ENCODE results near the gene ADGRL3.

DNA sequence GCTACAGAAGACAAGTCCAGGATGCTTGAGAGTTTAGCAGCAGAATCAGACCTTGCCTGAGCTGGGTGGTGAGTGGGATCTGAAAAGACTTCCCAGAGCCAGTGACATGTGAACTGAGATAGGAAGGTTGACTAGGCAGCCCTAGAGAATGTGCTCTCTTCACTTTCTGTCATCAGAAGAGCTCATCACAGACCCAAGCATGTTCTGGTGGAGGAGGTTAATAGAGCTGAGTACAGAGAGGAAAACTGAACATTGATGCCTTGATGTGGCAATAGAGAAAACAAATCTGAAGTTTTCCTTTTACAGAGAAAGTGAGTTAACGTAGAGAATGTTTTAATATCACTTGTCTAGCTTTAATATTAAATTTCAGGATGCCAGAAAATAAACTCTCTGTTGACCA is 17.1 kb downstream of the ADGRL3 start:
- TF ChIP-seq CTCF (IDR thresholded peaks at IDR 0.05): no peak
- no peak for TF ChIP-seq POLR2A (IDR thresholded peaks at IDR 0.05)

All from thyroid gland (tissue), 4 donors.